RWPE2 (cell line): ENCODE data around the gene KCNJ14.

Source experiments
- ATAC-seq: fragments of 200-7000 bp; cut with Tn5 transposase; 3 replicates; pipeline ENCODE4 v1.9.1; 2021; ENCODE audit warnings: low read depth
- DNase-seq: peaks from one replicate; pipeline ENCODE4 v3.0.0-alpha.2; 2020; ENCODE audit warnings: low spot score
- H3K27ac ChIP-seq: fragments of 450-650 bp; 2 replicates; pipeline ENCODE4 v1.5.1; 2017; ENCODE audit warnings: mild to moderate bottlenecking; ENCODE audit not compliant: poor library complexity, severe bottlenecking
- H3K27me3 ChIP-seq: fragments of 250-450 bp; sonication (Bioruptor Pico); 2 replicates; pipeline ENCODE4 v1.5.1; 2021; ENCODE audit warnings: mild to moderate bottlenecking, moderate library complexity; ENCODE audit not compliant: insufficient read depth, poor library complexity, severe bottlenecking
- H3K36me3 ChIP-seq: fragments of 250-450 bp; sonication (Bioruptor Pico); 2 replicates; pipeline ENCODE4 v1.5.1; 2020; ENCODE audit warnings: low read depth, mild to moderate bottlenecking, moderate library complexity
- H3K4me1 ChIP-seq: fragments of 250-450 bp; sonication (Bioruptor Pico); 2 replicates; pipeline ENCODE4 v1.5.1; 2021; ENCODE audit warnings: mild to moderate bottlenecking, moderate library complexity; ENCODE audit not compliant: insufficient read depth, poor library complexity, severe bottlenecking
- H3K4me3 ChIP-seq: fragments of 250-450 bp; sonication (Bioruptor Pico); 2 replicates; pipeline ENCODE4 v1.5.1; 2021; ENCODE audit warnings: mild to moderate bottlenecking, moderate library complexity; ENCODE audit not compliant: severe bottlenecking
- H3K9me3 ChIP-seq: fragments of 250-450 bp; sonication (Bioruptor Pico); 2 replicates; pipeline ENCODE4 v1.5.1; 2021; ENCODE audit warnings: mild to moderate bottlenecking, moderate library complexity; ENCODE audit not compliant: severe bottlenecking
- TF ChIP-seq, protein P1 (sequence below): fragments of 450-650 bp; IDR thresholded peaks from one replicate; pipeline ENCODE4 v1.5.1; 2017; ENCODE audit warnings: mild to moderate bottlenecking, moderate library complexity; ENCODE audit not compliant: poor library complexity, severe bottlenecking

Gene KCNJ14

DNA sequence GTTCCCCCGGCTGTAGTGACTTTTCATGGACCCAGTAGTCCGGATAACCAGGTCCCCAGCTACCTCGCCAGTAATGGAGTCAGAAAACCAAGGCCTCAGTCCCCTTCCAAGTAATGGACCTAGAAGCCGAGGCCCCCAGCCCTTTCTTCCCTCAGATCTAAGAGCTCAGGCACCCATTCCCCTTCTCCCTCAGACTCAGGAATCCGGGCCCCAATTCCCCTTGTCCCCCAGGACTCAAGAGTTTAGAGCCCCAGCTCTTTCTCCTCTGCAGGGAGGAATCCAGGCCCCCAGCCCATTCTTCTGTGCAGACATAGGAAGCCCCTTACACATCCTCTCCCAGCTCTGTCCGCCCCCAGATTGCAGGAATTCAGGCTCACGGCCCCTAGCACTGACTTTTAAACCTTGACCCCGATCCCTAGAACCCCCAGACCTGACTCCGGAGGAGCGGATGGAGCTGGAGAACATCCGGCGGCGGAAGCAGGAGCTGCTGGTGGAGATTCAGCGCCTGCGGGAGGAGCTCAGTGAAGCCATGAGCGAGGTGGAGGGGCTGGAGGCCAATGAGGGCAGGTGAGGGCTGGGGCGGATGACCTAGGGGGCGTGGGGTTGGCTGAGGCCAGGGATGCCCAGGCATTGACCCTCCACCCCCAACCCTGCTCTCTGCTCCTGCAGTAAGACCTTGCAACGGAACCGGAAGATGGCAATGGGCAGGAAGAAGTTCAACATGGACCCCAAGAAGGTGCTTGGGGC, 14.7 kb downstream of the KCNJ14 start:
- H3K27me3 ChIP-seq: no peaks in the 10 kb centered on the region
- no peaks in the 10 kb centered on the region for H3K9me3 ChIP-seq
- H3K4me3 ChIP-seq: peak overlapping the region; percentile 85
- no peaks in the 10 kb centered on the region for H3K4me1 ChIP-seq
- ATAC-seq (no peak), DNase-seq (no peak)
- peak overlapping the region; percentile 79 for H3K27ac ChIP-seq
- peaks cover 45% of the 10 kb centered on the region for H3K36me3 ChIP-seq
- TF ChIP-seq, protein P1, sequence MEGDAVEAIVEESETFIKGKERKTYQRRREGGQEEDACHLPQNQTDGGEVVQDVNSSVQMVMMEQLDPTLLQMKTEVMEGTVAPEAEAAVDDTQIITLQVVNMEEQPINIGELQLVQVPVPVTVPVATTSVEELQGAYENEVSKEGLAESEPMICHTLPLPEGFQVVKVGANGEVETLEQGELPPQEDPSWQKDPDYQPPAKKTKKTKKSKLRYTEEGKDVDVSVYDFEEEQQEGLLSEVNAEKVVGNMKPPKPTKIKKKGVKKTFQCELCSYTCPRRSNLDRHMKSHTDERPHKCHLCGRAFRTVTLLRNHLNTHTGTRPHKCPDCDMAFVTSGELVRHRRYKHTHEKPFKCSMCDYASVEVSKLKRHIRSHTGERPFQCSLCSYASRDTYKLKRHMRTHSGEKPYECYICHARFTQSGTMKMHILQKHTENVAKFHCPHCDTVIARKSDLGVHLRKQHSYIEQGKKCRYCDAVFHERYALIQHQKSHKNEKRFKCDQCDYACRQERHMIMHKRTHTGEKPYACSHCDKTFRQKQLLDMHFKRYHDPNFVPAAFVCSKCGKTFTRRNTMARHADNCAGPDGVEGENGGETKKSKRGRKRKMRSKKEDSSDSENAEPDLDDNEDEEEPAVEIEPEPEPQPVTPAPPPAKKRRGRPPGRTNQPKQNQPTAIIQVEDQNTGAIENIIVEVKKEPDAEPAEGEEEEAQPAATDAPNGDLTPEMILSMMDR: no peak

GRCh38 chr19:48470856-48471255, 15.5 kb downstream of the KCNJ14 start:
- Histone ChIP-seq H3K27me3 (no peaks in the 10 kb centered on the region), H3K27ac (no peak overlapping the region), H3K4me1 (no peaks in the 10 kb centered on the region), H3K4me3 (no peak overlapping the region), H3K9me3 (no peaks in the 10 kb centered on the region), H3K36me3 (peaks cover 53% of the 10 kb centered on the region)
- TF ChIP-seq, protein P1: no peak
- ATAC-seq (no peak), DNase-seq (no peak)

GRCh38 chr19:48471836-48472235, 16.5 kb downstream of the KCNJ14 start:
- H3K9me3 ChIP-seq: no peaks in the 10 kb centered on the region
- no peaks in the 10 kb centered on the region for H3K4me1 ChIP-seq
- no peak overlapping the region for H3K4me3 ChIP-seq
- TF ChIP-seq, protein P1: no peak
- H3K36me3 ChIP-seq: peaks cover 62% of the 10 kb centered on the region
- no peaks in the 10 kb centered on the region for H3K27me3 ChIP-seq
- ATAC-seq: no peak
- H3K27ac ChIP-seq: no peak overlapping the region
- no peak for DNase-seq

DNA sequence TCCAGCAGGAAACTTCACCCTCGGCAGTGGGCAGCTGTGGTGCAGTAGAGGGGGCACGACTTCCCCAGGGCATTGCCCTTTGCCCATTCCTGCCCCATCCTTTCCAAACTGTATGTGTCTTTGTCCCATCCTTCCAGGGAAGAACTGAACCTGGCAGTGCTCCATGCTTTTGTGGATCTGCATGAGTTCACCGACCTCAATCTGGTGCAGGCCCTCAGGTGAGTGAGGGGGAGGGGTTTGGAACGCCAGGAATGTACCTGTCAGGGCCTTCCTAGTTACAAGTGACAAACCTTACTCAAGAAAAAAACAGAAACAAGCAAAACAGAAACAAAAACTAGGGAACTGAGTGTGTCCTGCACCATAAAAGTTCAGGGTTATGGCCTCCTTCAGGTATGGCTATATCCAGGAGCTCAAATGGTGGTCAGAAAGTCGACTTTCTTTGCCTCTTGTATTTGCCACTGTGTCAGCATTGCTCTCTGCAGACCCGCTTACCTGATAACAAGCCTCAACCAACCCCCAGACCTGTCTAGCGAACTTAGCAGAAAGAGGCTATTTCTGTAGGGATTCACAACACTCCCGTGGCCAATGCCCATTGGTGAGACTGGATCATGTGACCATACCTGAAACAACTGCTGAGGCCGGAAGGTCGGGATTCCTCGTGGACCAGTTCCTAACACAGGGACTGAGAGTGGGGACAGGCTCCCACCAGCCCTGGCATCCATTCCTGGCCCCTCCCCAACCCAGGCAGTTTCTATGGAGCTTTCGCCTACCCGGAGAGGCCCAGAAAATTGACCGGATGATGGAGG, 18.0 kb downstream of the KCNJ14 start:
- H3K27me3 ChIP-seq: no peaks in the 10 kb centered on the region
- peaks cover 74% of the 10 kb centered on the region for H3K36me3 ChIP-seq
- TF ChIP-seq, protein P1: no peak
- H3K27ac ChIP-seq: no peak overlapping the region
- no peaks in the 10 kb centered on the region for H3K4me1 ChIP-seq
- DNase-seq: no peak
- no peak for ATAC-seq
- no peak overlapping the region for H3K4me3 ChIP-seq
- H3K9me3 ChIP-seq: no peaks in the 10 kb centered on the region
